ENCODE measurements around the gene SYCN.

SYCN gene

DNA sequence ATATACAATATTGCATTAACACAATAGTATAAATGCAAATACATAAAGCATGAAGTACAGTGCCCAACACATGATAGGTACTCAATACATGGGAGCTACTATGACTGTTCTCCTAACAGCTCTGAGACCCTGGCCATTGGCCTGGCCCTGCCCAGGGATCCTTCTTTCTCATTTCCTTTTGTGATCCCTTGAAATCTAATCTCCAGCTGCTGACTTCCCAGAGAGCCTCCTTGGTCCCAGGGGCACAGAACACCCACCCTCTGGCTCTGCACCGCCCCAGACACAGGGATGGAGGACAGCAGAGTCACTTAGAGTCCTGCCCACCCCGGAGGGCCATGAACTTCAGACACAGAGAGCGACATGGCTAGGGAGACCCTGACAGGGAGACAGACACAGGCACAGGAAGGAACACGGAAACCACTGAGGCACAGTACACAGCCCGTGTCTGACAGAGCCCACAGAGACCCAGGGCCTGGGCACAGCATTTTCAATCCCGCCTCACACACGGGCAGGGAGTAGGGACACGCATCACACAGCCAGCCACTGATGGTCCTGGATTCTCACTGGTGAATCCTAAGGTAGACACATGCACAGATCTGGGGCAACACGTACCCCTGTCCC, 4.2 kb upstream of the SYCN start:
- WGBS, 2 donors (ENCODE audit: extremely low coverage in 2 of 2, insufficient read length in 2 of 2, insufficient replicate concordance in 1 of 2) = no CpG with 5 or more reads among the region's 9 CpGs
- no peak overlapping the region for H2BK5ac ChIP-seq (ENCODE audit: low read length)
- H4K8ac ChIP-seq (ENCODE audit: low read depth, low read length) = no peak overlapping the region
- peaks cover 2% of the 10 kb centered on the region for H3K79me1 ChIP-seq (ENCODE audit: low read depth, low read length)
- no peaks in the 10 kb centered on the region for H3K36me3 ChIP-seq (replicated peaks in 1 of 2; ENCODE audit: control insufficient read depth in 2 of 2, insufficient read depth in 2 of 2, low read length in 2 of 2)
- peak overlapping the region; percentile 70 for H3K9ac ChIP-seq (ENCODE audit: low read depth, low read length, poor library complexity)
- H2AFZ ChIP-seq (ENCODE audit: low read length) = no peak overlapping the region
- no peak overlapping the region for H3K23ac ChIP-seq (ENCODE audit: low read depth, low read length, poor library complexity)
- peak overlapping the region; percentile 58 for H2BK12ac ChIP-seq (ENCODE audit: low read length)
- H3K14ac ChIP-seq (ENCODE audit: low read length) = peak overlapping the region; percentile 14
- H3K18ac ChIP-seq (ENCODE audit: low read length) = peak overlapping the region; percentile 38
- H3K9me3 ChIP-seq (replicated peaks in 1 of 2; ENCODE audit: control insufficient read depth in 2 of 2, insufficient read depth in 1 of 2, low read depth in 1 of 2, low read length in 2 of 2) = no peaks in the 10 kb centered on the region
- no peak for DNase-seq (ENCODE audit: low spot score)
- no peak overlapping the region for H2BK15ac ChIP-seq (ENCODE audit: low read length)
- peak overlapping the region; percentile 76 for H3K4ac ChIP-seq (ENCODE audit: low read length)
- no peaks in the 10 kb centered on the region for H3K4me1 ChIP-seq (ENCODE audit: control insufficient read depth in 2 of 2, insufficient read depth in 1 of 2, low read depth in 1 of 2, low read length in 2 of 2)
- peaks cover 0 to 2% (median 0%) of the 10 kb centered on the region in 3 experiments for H3K27me3 ChIP-seq (ENCODE audit: control insufficient read depth in 3 of 3, insufficient read depth in 3 of 3, low read depth in 1 of 3, low read length in 3 of 3)
- no peak overlapping the region for H3K27ac ChIP-seq (replicated peaks; ENCODE audit: low read length)
- H2BK120ac ChIP-seq (ENCODE audit: low read depth, low read length) = no peak overlapping the region
- no peak overlapping the region for H2AK5ac ChIP-seq (ENCODE audit: low read depth, low read length)
- H3K4me2 ChIP-seq (ENCODE audit: insufficient read depth, low read length, poor library complexity, severe bottlenecking) = no peak overlapping the region
- no peak overlapping the region for H4K91ac ChIP-seq (ENCODE audit: low read depth, low read length, poor library complexity)
- no peak overlapping the region for H3K4me3 ChIP-seq (ENCODE audit: low read length in 2 of 2)

DNA sequence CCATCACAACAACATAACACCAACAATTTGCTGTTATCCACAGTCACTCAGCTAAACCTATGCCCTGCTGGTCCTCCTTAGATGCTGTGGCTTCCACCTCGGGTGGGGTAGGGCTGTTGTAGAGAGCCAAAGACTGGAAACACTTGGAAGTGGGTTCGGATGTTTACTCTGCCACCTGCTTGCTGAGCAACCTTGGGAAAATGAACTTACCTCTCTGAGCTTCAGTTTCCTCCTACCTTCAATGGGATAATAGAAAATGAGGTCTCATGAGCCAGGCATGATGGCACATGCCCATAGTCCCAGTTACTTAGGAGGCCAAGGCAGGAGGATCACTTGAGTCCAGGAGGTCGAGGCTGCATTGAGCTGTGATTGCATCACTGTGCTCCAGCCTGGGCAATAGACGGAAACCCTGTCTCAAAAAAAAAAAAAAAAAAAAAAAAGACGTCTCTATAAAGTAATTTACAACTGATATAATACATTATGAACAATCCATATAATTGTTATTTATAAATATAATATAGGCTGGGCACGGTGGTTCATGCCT, 3.3 kb upstream of the SYCN start:
- H4K91ac ChIP-seq (ENCODE audit: low read depth, low read length, poor library complexity) = no peak overlapping the region
- H3K36me3 ChIP-seq (replicated peaks in 1 of 2; ENCODE audit: control insufficient read depth in 2 of 2, insufficient read depth in 2 of 2, low read length in 2 of 2) = no peaks in the 10 kb centered on the region
- H3K4me3 ChIP-seq (ENCODE audit: low read length in 2 of 2) = no peak overlapping the region
- no CpG with 5 or more reads among the region's 6 CpGs for WGBS, 2 donors (ENCODE audit: extremely low coverage in 2 of 2, insufficient read length in 2 of 2, insufficient replicate concordance in 1 of 2)
- no peaks in the 10 kb centered on the region for H3K4me1 ChIP-seq (ENCODE audit: control insufficient read depth in 2 of 2, insufficient read depth in 1 of 2, low read depth in 1 of 2, low read length in 2 of 2)
- no peak overlapping the region for H3K23ac ChIP-seq (ENCODE audit: low read depth, low read length, poor library complexity)
- H3K27me3 ChIP-seq (ENCODE audit: control insufficient read depth in 3 of 3, insufficient read depth in 3 of 3, low read depth in 1 of 3, low read length in 3 of 3) = peaks cover 0 to 2% (median 0%) of the 10 kb centered on the region in 3 experiments
- H2BK15ac ChIP-seq (ENCODE audit: low read length) = no peak overlapping the region
- no peak overlapping the region for H3K27ac ChIP-seq (replicated peaks; ENCODE audit: low read length)
- H3K18ac ChIP-seq (ENCODE audit: low read length) = no peak overlapping the region
- H2BK120ac ChIP-seq (ENCODE audit: low read depth, low read length) = no peak overlapping the region
- H3K4me2 ChIP-seq (ENCODE audit: insufficient read depth, low read length, poor library complexity, severe bottlenecking) = no peak overlapping the region
- no peak overlapping the region for H4K8ac ChIP-seq (ENCODE audit: low read depth, low read length)
- no peak overlapping the region for H2AFZ ChIP-seq (ENCODE audit: low read length)
- no peak overlapping the region for H3K14ac ChIP-seq (ENCODE audit: low read length)
- peaks cover 2% of the 10 kb centered on the region for H3K79me1 ChIP-seq (ENCODE audit: low read depth, low read length)
- H2BK12ac ChIP-seq (ENCODE audit: low read length) = no peak overlapping the region
- H3K4ac ChIP-seq (ENCODE audit: low read length) = no peak overlapping the region
- no peak overlapping the region for H2BK5ac ChIP-seq (ENCODE audit: low read length)
- H3K9me3 ChIP-seq (replicated peaks in 1 of 2; ENCODE audit: control insufficient read depth in 2 of 2, insufficient read depth in 1 of 2, low read depth in 1 of 2, low read length in 2 of 2) = no peaks in the 10 kb centered on the region
- no peak overlapping the region for H2AK5ac ChIP-seq (ENCODE audit: low read depth, low read length)
- DNase-seq (ENCODE audit: low spot score) = no peak
- no peak overlapping the region for H3K9ac ChIP-seq (ENCODE audit: low read depth, low read length, poor library complexity)

DNA sequence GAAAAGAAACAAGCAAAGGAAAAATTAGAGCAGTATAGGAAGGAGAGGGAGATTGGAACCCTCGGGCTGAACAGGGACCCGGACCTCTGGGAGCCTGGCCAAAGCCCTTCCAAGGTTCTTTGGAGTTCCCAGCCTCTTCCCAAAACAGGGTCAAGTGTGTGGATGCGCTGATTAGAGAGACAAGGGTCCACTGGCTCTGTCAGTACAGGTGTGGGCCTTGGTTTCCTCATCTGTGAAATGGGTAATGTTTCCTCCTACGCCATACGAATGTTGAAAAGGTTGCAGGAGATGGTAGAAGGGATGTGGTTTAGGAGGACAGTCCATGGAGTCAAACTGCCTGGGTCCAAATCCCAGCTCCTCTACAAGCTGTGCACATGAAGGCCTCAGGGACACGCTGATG, 2.1 kb upstream of the SYCN start:
- Histone ChIP-seq H2BK120ac (ENCODE audit: low read depth, low read length) (no peak overlapping the region), H4K91ac (ENCODE audit: low read depth, low read length, poor library complexity) (no peak overlapping the region), H3K27me3 (ENCODE audit: control insufficient read depth in 3 of 3, insufficient read depth in 3 of 3, low read depth in 1 of 3, low read length in 3 of 3) (peaks cover 0 to 2% (median under 1%) of the 10 kb centered on the region in 3 experiments), H3K9ac (ENCODE audit: low read depth, low read length, poor library complexity) (no peak overlapping the region), H4K8ac (ENCODE audit: low read depth, low read length) (no peak overlapping the region), H3K4me1 (ENCODE audit: control insufficient read depth in 2 of 2, insufficient read depth in 1 of 2, low read depth in 1 of 2, low read length in 2 of 2) (no peaks in the 10 kb centered on the region), H3K79me1 (ENCODE audit: low read depth, low read length) (peaks cover 2% of the 10 kb centered on the region), H3K23ac (ENCODE audit: low read depth, low read length, poor library complexity) (no peak overlapping the region), H3K14ac (ENCODE audit: low read length) (no peak overlapping the region), H2BK5ac (ENCODE audit: low read length) (no peak overlapping the region), H3K4ac (ENCODE audit: low read length) (no peak overlapping the region), H2AFZ (ENCODE audit: low read length) (no peak overlapping the region), H3K4me3 (ENCODE audit: low read length in 2 of 2) (no peak overlapping the region), H3K36me3 (replicated peaks in 1 of 2; ENCODE audit: control insufficient read depth in 2 of 2, insufficient read depth in 2 of 2, low read length in 2 of 2) (no peaks in the 10 kb centered on the region), H3K4me2 (ENCODE audit: insufficient read depth, low read length, poor library complexity, severe bottlenecking) (no peak overlapping the region), H3K18ac (ENCODE audit: low read length) (no peak overlapping the region), H2BK15ac (ENCODE audit: low read length) (no peak overlapping the region), H3K9me3 (replicated peaks in 1 of 2; ENCODE audit: control insufficient read depth in 2 of 2, insufficient read depth in 1 of 2, low read depth in 1 of 2, low read length in 2 of 2) (no peaks in the 10 kb centered on the region), H3K27ac (replicated peaks; ENCODE audit: low read length) (no peak overlapping the region), H2AK5ac (ENCODE audit: low read depth, low read length) (no peak overlapping the region), H2BK12ac (ENCODE audit: low read length) (no peak overlapping the region)
- no CpG with 5 or more reads among the region's 6 CpGs for WGBS, 2 donors (ENCODE audit: extremely low coverage in 2 of 2, insufficient read length in 2 of 2, insufficient replicate concordance in 1 of 2)
- DNase-seq (ENCODE audit: low spot score) = no peak

DNA sequence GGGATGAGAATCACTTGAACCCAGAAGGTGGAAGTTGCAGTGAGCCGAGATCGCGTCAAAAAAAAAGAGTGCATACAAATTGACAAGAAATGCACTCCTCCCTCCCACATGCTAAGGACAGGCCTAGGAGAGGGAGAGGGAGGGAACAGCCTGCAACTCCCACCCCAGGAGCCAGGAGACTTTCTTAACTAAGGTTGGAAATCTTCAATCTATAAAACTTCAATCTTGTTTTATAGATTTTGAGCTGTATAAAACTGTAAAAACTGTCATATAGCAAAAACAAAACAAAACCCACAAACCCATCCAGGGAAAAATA, 1.3 kb upstream of the SYCN start:
- Histone ChIP-seq H3K79me1 (ENCODE audit: low read depth, low read length) (peaks cover 2% of the 10 kb centered on the region), H3K9me3 (replicated peaks in 1 of 2; ENCODE audit: control insufficient read depth in 2 of 2, insufficient read depth in 1 of 2, low read depth in 1 of 2, low read length in 2 of 2) (no peaks in the 10 kb centered on the region), H4K8ac (ENCODE audit: low read depth, low read length) (no peak overlapping the region), H3K36me3 (replicated peaks in 1 of 2; ENCODE audit: control insufficient read depth in 2 of 2, insufficient read depth in 2 of 2, low read length in 2 of 2) (no peaks in the 10 kb centered on the region), H2AK5ac (ENCODE audit: low read depth, low read length) (no peak overlapping the region), H2BK5ac (ENCODE audit: low read length) (no peak overlapping the region), H2BK15ac (ENCODE audit: low read length) (no peak overlapping the region), H3K27ac (replicated peaks; ENCODE audit: low read length) (no peak overlapping the region), H2BK120ac (ENCODE audit: low read depth, low read length) (no peak overlapping the region), H3K27me3 (ENCODE audit: control insufficient read depth in 3 of 3, insufficient read depth in 3 of 3, low read depth in 1 of 3, low read length in 3 of 3) (peaks cover 0 to 6% (median 2%) of the 10 kb centered on the region in 3 experiments), H3K4ac (ENCODE audit: low read length) (no peak overlapping the region), H2BK12ac (ENCODE audit: low read length) (no peak overlapping the region), H3K14ac (ENCODE audit: low read length) (no peak overlapping the region), H3K23ac (ENCODE audit: low read depth, low read length, poor library complexity) (no peak overlapping the region), H3K9ac (ENCODE audit: low read depth, low read length, poor library complexity) (no peak overlapping the region), H2AFZ (ENCODE audit: low read length) (no peak overlapping the region), H4K91ac (ENCODE audit: low read depth, low read length, poor library complexity) (no peak overlapping the region), H3K18ac (ENCODE audit: low read length) (no peak overlapping the region), H3K4me1 (ENCODE audit: control insufficient read depth in 2 of 2, insufficient read depth in 1 of 2, low read depth in 1 of 2, low read length in 2 of 2) (no peaks in the 10 kb centered on the region), H3K4me3 (ENCODE audit: low read length in 2 of 2) (no peak overlapping the region), H3K4me2 (ENCODE audit: insufficient read depth, low read length, poor library complexity, severe bottlenecking) (no peak overlapping the region)
- no peak for DNase-seq (ENCODE audit: low spot score)
- WGBS, 2 donors (ENCODE audit: extremely low coverage in 2 of 2, insufficient read length in 2 of 2, insufficient replicate concordance in 1 of 2) = no CpG with 5 or more reads among the region's 3 CpGs
